Breast epithelium (tissue), 3 donors: Measurements from ENCODE around the gene U2AF2.

Source experiments
- POLR2A ChIP-seq: fragments of 450-650 bp; IDR thresholded peaks from one replicate; pipeline ENCODE4 v1.6.1; 2016; ENCODE audit warnings: antibody characterized with exemption, mild to moderate bottlenecking, moderate library complexity
- POLR2AphosphoS5 ChIP-seq, 3 donors: sonication (generic); formaldehyde crosslinking; IDR thresholded peaks; one replicate each; pipeline ENCODE4 v1.6.1; 2017; ENCODE audit warnings: antibody characterized with exemption in 3 of 3
- TF ChIP-seq, protein P1 (sequence below), 3 donors: fragments of 450-650 bp; IDR thresholded peaks; one replicate each; pipeline ENCODE4 v1.5.1; 2016 to 2017; ENCODE audit warnings: antibody characterized with exemption in 3 of 3, mild to moderate bottlenecking in 3 of 3, moderate library complexity in 3 of 3

- TF ChIP-seq, protein P1, sequence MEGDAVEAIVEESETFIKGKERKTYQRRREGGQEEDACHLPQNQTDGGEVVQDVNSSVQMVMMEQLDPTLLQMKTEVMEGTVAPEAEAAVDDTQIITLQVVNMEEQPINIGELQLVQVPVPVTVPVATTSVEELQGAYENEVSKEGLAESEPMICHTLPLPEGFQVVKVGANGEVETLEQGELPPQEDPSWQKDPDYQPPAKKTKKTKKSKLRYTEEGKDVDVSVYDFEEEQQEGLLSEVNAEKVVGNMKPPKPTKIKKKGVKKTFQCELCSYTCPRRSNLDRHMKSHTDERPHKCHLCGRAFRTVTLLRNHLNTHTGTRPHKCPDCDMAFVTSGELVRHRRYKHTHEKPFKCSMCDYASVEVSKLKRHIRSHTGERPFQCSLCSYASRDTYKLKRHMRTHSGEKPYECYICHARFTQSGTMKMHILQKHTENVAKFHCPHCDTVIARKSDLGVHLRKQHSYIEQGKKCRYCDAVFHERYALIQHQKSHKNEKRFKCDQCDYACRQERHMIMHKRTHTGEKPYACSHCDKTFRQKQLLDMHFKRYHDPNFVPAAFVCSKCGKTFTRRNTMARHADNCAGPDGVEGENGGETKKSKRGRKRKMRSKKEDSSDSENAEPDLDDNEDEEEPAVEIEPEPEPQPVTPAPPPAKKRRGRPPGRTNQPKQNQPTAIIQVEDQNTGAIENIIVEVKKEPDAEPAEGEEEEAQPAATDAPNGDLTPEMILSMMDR (IDR thresholded peaks at IDR 0.05): no peak
- no peak for TF ChIP-seq POLR2A
- no peak for TF ChIP-seq POLR2AphosphoS5 (IDR thresholded peaks at IDR 0.05)
Measured at GRCh38 chr19:55616395-55616875, 38.4 kb upstream of the U2AF2 start.
